Activated gamma-delta T cell (primary cell): ENCODE results near the gene CRABP1.
"Not testable (repeated sequence)": the region's sequence is repeated elsewhere in the genome, so short reads cannot be mapped to it uniquely, and the experiment has no call there.

Source experiments
- DNase-seq: peaks from one replicate; lab custom pipeline; 2025; lab: John Stamatoyannopoulos, UW

Gene CRABP1

DNA sequence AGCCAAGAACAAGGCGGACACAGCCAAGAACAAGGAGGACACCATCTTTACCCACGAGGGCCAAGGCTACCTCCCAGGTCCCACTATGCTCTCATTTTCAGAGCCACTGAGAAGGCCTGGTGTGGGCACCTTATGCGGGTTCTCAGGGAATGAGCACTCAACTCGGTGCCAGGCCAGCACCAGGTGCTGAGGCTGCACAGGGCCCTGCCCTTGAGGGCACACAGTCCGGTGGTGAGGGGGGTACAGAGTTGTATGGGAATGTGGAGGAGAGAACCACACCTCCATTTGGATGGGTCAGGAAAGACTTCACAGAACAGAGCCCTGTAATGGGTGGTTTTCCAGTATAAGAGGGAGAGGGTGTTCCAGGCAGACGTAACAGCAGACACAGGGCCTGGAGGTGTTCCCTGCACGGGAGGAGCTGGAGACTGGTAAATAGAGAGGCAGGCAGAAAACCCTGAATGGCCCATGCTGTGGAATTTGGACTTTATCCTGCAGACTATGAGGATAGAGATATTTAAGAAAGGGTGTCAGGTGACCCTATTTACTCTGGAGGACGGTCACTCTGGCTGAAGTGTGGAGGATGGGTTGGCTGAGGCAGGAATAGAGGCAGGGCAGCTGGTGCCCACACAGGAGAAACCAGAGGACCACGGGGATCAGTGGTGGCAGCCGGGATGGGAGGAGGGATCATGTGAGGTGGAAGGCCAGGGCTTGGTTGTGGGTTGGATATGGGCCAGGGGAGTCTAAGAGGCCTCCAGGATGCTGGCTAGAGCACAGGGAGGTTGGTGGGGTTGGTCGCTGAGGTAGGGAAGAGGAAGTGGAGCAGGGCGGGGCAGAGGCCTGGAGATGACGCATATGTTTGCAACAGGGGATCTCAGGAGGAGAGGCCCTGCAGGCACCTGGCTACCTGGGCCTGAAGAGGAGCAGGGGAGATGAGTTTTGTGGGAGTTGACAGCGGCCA, 34.6 kb downstream of the CRABP1 start:
- DNase-seq = no peak

DNA sequence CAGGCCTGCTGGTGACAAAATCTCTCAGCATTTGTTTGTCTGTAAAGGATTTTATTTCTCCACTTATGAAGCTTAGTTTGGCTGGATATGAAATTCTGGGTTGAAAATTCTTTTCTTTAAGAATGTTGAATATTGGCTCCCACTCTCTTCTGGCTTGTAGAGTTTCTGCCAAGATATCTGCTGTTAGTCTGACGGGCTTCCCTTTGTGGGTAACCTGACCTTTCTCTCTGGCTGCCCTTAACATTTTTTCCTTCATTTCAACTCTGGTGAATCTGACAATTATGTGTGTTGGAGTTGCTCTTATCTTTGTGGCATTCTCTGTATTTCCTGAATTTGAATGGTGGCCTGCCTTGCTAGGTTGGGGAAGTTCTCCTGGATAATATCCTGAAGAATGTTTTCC, 40.0 kb downstream of the CRABP1 start:
- DNase-seq = not testable (repeated sequence)

DNA sequence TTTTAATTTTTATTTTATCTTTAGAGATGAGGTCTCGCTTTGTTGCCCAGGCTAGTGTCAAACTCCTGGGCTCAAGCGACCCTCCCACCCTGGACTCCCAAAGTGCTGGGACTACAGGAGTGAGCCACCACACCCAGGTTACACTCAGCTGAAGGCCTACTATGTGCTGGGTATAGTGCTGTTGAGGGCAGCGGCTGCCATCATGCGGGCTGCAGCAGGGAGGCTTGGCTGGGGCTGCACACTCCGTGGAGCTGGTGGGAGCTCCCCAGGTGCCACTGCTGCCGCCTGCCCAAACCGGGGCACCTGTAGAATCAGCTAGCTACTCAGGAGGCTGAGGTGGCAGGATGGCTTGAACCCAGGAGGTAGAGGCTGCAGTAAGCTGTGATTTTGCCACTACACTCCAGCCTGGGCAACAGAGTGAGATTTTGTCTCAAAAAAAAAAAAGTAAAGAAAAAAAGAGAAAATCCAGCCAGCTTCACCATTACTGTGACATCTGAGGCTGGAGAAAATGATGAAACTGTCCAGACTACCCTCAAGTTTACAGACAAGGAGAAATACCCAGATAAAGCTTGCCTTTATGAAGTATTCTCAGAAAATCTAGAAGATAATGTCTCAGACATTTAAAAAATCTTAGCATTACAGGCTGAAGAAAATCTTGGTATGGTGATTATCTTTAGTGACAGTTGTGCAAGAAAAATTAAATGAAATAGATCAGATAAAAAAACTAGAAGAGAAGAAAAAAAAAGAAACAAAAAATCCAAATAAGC, 42.1 kb downstream of the CRABP1 start:
- no peak for DNase-seq

DNA sequence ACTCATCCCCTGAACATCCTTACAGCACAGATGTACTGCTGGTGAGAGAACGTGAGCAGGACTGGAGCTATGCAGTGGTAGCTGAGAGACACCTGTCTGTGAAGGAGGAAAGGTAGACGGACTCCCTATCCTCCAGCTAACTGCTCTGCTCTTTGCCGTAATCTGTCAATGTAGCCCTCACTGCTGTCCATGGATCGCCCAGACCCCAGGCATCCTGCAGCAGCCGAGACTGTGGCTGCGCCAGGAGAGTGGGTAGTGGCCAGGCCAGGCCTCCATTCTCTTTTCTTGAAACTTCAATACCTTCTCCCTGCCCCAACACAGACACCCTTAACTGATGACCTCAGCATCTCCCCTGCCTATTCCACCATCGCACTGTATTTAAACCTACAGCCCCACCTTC, 44.5 kb downstream of the CRABP1 start:
- DNase-seq = no peak

DNA sequence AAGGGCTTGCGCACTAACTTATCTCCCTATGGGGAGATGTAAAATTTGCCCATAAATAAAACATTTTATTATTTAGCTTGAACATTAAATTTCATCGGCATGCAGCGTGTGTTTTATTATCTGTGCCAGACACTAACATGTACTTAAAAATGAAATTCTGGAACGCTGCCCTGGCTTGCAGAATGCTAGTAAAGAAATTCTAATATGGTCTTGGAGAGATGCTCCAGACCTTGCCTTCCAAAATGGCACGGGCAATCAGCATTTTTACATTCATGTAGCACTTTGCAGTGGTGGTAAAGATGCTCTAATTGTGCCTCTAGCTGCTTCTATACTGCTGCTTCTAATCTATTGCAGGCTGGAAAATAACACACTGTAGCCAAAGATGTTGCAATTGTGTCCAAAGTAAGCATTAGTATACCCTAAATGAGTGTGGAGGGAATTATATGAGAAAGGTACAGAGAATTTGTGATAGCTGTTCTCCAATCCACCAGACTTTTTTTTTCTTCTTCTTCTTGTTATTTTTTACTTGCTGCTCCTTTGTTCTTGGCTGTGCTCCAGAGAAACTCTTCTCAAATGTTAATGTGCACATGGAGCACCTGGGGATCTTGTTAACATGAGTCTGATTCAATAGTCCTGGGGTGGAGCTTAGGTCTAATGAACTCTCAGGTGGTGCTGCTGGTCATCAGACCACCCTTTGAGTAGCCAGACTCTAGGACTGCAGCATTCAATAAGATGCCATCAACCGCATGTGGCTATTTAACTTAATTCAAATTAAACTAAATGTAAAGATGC, 47.3 kb downstream of the CRABP1 start:
- no peak for DNase-seq

DNA sequence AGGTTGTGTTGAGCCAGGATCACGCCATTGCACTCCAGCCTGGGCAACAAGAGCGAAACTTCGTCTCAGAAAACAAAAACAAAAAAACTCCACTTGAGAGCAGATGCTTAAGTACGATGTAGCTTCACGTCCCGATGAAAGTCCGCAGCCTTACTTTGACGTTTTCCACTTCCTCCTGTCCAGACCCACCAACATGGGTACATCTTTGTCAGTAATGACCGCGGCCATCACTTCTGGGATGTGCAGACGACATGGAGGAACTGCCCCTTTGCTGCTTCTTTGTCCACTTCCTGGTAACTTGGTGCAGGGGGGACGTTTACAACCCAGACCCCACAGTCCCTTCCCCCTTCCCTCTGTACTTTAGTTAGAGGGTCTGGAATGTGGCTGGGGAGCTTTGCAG, 48.7 kb downstream of the CRABP1 start:
- no peak for DNase-seq

DNA sequence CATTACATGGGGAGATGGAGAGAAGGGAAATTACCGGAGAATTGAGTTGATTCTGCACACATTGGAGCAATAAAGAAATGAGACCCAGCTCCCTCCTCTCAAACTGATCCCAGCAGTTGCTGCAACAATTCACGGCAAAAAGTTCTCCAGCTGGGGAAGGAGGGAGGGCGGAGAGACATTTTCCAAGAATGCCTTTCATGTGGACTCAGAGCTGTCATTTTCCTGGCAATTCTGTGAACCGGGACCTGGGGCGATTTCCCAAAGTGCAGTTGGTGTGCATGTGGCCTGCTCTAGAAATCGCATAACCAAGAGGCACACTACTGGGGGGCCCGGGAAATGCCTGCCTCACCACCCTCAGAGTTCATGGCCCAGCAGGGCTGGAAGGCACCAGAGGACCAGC, 49.2 kb downstream of the CRABP1 start:
- DNase-seq = no peak

DNA sequence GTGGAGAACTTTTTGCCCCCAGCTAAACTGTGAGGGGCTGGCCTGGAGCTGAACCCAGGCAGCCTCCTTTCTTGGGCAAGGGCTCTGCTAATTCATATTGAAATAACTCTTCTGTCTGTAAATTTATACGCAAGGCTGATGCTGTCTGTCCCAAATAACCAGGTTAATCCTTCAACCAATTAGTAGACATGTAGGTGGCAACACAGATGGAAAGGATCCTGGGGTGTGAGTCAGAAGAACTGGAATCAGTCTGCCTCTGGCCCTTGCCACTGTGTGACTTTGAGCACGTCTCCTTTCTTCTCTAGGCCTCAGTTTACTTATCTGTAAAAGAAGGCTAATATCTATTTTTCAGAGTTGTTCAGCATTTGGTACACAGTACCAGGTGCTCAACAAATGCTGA, 49.6 kb downstream of the CRABP1 start:
- no peak for DNase-seq

DNA sequence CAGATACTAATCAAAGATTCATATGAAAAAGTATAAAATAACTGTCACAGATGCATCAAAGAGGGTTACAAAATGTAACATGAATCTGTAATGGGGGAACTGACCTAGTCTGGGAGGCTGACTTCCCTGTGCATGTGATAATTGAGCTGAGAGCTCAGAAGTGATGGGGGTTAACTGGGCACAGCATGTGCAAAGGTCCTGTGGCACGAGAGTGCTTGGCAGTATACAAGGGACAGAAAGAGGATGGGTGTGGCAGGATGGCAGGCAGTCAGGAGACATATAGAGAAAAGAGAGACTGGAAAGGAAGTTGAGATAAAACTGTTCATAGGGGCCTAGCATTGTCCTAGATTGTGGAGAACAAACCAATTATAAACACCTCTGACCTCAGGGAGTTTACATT, 50.1 kb downstream of the CRABP1 start:
- no peak for DNase-seq

DNA sequence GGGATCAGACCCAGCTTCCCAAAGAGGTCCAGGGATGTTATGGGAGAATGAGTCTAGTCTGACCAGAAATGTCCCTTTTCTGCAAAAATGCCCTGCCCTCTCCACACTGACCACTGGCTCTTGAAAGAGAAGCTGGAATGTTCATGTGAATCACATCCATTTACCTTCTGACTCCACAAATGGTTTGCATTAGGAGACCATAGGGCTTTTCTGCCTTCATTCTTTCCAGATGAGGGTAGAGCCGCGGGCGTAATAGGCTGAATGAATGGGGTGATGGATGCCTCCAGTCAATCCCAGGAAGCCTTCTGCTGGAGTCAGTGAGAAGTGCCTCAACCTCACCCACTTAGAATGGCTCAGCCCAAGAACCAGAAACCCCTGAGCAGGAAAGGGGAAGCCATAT, 50.7 kb downstream of the CRABP1 start:
- no peak for DNase-seq

DNA sequence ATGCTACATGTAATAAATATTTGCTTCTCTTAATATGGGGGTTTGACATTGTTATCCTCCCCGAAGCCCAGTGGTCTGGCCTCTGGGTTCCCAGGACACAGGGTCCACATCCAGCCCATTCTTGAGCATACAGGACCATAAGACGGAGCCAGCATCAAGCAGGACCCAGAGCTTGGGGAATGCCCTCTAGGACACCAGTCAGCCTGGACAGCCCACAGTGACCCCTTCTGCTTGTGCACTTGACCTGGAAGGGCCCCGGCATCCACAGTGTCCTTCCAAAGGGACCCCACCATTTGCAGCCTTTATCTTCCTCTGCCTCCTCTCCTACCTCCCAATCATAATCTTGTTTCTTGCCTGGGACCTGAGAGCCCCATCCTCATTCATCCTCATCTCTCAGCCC, 51.6 kb downstream of the CRABP1 start:
- DNase-seq = no peak

DNA sequence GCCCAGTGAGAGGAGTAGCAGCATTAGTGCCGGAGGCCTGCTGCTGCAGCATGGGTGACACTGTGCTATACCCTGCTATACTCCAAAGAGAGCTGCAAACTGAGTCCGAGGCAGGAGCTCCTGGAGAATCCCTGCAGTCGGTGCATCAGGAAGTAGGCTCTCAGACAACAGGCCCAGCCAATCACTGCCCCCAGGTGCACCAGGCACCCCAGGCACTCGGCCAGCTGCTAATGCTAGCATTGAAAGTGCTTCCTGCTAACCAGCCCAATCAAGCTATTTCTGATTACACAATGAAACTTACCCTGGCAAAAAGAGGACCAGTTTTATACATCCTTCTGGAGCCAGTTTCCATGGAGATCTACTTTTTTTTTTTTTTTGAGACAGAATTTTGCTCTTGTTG, 52.3 kb downstream of the CRABP1 start:
- no peak for DNase-seq

DNA sequence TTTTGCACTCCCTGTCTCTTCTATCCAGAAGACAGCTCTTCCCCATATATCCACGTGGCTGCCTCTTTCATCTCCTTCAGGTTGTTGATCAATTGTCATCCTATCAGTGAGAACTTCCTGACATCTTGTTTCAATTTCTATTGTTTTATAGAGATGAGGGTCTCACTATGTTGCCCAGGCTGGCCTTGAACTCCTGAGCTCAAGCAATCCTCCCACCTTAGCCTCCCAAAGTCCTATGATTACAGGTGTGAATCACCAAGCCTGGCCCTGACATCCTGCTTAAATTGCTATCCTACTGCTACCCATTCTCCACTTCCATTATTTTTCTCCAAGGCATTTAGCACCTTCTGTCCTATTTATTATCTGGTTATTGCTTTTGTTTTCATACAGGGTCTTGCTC, 53.0 kb downstream of the CRABP1 start:
- no peak for DNase-seq

DNA sequence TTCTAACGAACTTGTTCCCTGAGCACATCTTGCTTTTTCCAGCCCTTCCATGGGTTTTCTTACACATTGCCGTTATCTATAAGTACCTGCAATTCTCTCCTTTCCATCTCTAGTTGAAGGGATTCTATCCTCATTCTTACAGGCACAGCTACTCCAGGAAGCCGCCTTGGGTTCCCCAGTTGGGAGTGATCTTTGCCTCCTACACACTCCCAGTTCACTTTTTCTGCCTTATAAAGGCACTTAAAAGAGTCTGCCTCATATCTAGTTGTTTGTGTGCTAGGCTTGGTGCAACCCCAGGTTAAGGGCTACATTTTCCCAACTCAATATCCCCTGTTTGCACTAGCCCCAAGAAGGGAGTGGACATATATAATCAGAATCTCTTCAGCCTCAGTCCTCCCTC, 53.9 kb downstream of the CRABP1 start:
- no peak for DNase-seq

DNA sequence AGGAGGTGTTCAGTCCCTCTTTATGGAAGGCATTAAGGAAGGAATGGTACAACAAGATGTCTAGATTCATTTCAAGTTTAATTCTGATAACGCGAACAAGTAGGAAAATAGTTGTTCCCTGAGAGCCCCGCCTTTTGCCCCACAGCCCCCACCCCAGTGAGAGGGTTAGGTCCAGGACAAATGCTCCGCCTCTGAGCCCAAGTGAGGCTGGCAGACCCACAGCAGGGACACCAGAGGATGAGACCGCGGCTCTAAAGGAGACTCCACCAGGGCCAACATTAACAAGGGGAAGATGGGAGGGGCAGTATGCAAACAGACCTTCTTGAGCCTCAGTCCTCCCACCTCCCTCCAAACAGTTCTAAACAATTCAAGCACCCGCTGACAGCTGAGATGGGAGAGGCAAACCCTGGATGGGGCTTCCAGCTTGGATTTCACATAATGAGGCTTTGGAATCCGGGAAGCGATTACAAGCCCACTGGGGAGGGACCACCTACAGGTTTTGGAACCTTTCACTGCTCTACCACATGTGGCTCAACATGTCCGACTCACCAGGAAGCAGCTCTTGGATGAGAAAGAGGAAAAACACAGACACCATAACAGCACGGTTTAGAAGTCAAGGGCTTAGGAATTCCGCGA, 54.9 kb downstream of the CRABP1 start:
- DNase-seq = no peak

DNA sequence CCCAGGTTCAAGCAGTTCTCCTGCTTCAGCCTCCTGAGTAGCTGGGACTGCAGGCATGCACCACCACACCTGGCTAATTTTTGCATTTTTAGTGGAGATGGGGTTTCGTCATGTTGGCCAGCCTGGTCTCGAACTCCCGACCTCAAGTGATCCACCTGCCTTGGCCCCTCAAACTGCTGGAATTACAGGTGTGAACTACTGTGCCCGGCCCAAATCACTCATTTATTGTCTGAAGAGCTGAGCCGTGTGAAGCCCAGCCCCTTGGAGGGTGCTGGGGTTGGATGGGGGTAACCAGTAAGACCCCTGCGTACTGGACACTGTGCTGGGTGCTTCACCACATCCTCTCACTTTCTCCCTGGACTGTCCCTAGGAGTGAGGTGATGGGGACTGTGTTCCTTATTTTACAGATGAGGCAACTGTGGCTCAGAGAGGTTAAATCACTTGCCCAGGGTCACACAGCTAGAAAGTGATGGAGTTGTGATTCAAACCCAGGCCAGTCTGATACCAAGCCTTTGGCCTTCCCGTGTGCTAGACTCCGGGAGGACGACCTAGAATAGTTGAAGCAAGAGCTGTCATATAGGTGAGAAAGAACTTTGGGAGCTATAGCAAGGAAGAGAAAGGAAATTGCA, 56.1 kb downstream of the CRABP1 start:
- DNase-seq = no peak

DNA sequence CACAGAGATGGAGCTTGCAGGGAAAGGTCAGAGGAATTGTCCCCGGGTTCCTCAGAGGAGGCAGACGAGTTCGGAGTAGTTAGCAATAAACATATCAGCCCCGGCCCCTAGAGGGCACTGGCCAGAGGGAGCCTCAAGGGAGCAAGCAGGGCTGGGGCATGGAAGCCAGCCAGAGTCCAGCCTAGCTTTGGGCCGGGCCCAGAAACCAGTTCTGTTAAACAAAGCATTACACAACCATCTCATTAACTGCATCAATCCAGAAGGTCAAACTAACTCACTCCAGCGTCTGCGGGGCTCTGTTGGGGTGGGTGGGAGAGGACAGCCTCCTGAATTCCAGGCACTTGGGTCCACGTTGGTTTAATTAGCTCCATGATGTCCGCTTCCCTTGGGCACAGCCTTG, 56.8 kb downstream of the CRABP1 start:
- no peak for DNase-seq

DNA sequence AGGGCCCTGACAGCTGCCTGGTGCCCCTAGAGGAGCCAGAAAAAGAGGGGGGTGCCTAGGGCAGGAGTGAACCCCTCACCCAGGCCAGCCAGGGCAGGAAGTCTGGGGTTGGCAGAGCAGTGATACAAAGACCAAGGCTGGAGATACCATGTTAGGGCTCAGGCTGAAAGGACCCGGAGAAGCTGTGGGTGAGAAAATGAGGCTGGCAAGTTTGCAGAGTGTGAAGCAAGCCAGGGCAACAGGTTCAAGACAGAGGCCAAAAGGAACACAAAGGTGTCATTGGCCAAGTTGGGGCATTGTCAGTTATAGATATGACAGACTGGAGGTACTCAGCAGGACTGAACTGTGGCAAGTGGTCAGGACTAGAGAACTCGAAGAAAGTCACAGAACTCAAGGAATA, 57.2 kb downstream of the CRABP1 start:
- no peak for DNase-seq
